HG03520 (cell line): ENCODE results near the gene NOCT.
"Not testable (repeated sequence)": the region's sequence is repeated elsewhere in the genome, so short reads cannot be mapped to it uniquely, and the experiment has no call there.

ENCODE experiments used
- ATAC-seq: cut with Tn5 transposase; IDR thresholded peaks from one replicate; pipeline ENCODE4 v1.9.1; 2021; ENCODE audit warnings: mild to moderate bottlenecking, moderate library complexity; ENCODE audit not compliant: unreplicated experiment

Gene NOCT, protein sequence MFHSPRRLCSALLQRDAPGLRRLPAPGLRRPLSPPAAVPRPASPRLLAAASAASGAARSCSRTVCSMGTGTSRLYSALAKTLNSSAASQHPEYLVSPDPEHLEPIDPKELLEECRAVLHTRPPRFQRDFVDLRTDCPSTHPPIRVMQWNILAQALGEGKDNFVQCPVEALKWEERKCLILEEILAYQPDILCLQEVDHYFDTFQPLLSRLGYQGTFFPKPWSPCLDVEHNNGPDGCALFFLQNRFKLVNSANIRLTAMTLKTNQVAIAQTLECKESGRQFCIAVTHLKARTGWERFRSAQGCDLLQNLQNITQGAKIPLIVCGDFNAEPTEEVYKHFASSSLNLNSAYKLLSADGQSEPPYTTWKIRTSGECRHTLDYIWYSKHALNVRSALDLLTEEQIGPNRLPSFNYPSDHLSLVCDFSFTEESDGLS

DNA sequence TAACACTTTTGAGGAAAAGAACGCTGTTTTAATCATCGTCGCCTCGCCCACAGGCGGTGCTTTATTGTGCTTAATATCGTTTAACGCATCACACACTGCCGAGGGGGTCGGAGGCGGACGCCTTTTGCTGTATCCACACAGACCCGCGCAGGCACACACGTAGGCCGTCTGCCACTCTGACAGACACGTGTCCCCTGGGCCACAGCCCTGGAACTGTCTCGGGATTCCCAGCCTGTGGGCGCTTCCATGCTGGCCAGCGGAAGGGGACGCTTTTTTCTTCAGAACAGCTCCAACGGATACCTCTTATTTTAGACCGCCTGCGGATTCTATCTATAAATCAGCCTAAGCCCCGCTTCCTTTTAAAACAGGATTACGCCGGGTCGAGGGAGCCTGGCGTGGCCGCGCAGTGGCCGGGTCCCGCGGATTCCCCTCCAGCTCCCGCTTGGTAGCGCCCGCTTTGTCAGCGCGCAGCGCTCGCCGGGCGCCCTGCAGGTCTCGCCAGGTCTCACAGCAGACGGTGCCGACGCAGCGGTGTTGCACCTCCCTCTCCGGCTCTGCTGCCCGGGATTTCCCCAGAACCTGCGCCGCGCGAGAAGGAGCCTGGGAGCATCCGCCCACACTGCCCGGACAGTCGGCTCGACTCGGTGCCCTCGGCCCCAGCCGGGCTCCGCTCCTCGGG lies at the start of gene NOCT:
Gene NOCT (plus strand): TSS at position 513 of the 679 bp plus-strand sequence. CDS start 201 bp downstream, outside the sequence.
- ATAC-seq: peak; percentile 93

DNA sequence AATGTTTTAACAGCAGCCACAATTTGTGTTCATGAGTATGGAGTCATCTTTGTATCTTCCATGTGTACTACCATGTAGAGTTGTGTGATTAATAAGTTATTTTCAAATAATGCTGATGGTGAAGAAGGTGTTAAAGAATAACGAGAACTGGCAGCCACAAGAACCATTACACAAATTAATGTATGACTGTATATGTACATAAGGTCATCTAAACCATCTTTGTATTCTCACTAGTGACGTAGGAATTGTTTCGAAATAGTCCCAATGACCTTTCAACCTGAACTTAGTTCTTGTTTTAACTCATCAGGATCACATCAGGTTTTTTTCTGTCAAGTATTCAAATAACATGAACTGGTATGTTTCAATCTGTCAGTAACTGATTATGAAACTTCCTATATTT lies 48.3 kb upstream of the NOCT start:
- peak; percentile 95 for ATAC-seq

DNA sequence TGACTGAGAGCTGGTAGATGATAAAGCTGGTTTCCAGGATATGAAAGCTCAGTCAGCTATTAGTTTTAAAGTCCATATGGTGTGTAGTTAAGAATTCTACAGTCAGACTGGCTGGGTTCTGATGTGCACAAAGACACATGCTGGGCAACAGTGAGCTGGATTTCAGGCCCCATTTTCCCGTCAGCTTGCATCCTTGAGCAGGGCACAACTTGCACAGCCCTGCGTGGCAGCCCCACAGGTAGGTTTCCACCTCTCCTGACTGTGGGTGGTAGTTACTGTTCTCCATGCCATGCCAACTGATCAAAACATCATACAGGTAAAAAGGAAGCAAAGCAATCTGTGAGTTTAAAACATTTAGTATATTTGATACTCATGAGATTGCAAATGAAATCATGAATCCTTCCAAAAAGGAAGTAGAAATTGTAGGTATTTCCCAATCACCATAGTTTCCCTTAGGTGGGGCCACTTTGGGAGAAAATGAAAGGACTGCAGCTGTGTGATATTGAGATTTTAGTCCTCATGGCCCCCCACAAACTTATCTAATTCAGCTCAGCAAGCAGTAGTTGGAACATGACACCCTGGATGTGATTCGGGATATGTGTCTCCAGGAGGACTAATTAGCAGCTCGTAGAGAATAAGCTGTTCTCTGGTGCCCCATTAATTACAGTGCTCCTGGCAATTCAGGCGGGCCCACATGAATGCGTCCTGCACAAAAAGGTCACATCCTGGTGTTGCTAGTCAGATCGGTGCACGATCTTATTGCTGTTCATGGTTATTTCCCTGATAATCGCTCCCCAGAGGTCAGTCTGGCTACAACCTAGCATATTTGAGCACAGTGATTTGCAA lies 42.4 kb upstream of the NOCT start:
- no peak for ATAC-seq

DNA sequence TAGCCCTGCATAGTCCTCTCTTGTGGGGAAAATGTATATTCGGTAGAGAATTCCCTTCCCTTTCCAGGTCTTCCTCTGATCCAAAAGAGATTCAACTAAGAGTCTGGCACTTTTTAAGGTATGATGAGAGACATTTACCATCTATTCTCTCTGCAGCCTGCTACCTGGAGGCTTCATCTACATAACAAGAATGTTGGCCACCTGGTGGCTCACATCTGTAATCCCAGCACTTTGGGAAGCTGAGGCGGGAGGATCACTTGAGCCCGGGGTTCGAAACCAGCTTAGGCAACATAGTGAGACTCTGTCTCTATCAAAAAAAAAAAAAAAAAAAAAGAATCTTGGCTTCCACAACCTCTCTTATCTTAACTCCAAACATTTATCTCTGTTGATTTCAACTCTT lies 40.4 kb upstream of the NOCT start:
- no peak for ATAC-seq

DNA sequence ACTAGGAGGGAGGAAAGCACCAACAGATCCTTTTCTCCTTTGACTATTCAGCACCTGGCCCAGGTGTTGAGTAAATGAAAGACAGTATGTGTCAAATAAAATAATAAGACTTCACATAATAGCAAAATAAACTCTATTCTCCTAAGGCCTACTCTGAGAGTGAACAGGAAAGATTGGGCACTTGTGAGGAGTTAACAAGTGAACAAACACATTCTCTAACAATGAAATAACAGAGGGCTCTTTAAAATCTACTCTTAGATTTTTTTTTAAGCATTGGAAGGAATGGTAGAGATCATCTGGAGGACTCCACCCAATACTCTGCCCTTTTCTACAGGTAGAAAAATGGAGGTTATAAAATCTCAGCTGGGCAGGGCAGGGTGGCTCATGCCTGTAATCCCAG lies 39.1 kb upstream of the NOCT start:
- no peak for ATAC-seq

DNA sequence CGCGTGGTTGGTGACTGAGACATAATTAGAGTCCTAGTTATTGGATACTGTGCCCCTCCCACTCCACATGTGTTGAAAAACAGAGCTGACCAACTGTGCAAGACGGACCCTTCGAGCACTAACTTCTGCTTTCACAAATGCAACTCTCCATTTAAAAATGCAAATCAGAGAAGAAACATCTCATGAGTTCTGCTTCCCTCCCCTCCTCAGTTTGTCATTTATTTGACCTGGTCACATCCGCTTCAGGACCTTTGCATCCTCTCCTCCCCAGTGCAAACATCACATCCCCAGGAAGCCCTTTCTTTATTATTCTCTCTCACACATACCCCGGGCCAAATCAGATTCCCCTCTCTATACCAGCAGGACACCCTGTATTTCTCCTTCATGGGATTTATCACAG lies 38.1 kb upstream of the NOCT start:
- ATAC-seq: peak; percentile 93

DNA sequence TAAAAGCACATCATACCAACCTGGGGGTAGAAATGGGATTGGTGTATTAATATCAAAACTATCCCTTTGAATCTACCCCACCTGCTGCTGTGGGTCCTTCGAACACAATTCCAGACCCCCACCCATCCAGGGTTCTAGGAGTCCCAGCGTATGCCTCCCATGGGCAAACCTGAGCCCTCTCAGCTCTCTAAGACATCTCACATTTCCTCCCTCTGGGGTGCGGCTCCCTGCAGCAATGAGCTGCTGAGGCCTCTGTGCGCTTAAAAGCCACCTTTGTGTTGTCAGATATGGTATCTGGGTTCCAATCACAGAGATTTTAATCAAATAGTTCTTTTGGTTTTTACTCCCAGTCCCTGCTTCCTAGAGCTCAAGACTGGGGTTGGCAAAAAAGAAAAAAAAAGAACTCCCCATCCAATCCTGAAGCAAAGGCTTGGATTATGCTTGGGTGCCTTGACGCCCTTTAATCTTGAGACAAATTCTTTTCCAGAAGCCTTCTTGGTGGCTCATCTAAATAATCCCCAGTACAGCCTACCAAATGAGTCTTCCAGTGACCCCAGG lies 37.5 kb upstream of the NOCT start:
- no peak for ATAC-seq

DNA sequence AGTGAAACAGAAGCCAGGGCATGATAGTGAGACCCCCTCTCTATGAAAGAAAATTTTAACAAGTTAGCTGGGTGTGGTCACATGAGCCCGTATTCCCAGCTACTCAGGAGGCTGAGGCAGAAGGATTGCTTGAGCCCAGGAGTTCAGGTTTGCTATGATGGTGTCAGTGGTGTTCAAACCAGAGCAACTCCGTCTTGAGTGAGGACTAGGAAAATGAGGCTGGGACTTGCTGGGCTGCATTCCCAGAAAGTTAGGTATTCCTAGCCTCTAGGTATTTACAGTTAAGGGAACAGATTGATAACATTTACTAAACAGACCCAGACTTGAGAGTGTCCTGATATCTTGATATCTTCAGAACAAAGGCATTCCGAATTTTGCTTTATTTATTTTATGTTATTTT lies 37.0 kb upstream of the NOCT start:
- ATAC-seq: no peak

DNA sequence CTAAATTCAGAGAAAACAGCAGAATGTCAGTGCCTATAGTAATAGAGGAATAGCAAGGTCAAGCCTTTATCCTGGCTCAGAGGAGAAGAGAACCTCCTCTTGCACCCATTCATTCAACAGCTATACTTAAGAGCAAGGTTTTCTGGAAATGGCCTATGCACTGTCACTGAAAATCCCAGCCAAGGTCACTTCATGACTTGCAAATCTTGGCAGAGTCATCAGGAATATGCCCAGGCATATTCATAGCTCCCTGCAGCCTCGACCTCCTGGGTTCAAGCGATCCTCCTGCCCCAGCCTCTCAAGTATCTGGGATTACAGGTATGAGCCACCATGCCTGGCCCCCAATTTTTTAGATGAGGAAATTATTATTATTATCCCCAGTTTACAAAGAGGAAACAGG lies 35.8 kb upstream of the NOCT start:
- ATAC-seq: no peak

DNA sequence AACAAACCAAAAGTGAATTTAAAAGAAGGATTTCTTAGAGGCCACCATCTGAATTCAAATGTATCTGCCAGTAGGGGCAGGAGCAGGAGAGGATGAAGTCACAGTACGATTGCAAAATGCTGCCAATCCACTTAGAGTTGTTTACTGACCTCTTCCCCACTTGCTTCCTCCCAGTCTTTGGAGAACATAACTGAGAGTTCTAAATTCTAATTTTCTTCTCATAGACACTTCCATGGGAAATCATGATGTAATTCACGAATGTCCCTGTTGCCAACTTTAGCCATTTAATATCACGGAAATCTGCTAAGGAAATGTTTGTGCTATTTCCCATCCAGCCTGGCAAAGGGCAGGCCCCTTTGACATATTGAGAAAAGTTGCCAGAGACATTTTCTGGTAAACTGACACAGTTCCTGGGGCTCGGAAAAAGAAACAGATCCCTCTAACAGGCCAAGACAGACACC lies 33.6 kb upstream of the NOCT start:
- no peak for ATAC-seq

DNA sequence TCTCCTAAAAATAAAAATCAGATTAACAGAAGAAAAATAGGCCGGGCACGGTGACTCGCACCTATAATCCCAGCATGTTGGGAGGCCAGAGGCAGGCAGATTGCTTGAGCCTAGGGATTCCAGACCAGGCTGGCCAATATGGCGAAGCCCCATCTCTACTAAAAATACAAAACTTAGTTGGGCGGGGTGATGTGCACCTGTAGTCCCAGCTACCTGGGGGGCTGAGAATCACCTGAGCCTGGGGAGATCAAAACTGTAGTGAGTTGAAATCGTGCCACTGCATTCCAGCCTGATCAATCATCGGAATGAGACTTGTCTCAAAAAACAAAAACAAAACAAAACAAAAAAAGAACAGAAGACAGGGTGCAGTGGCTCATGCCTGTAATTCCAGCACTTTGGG lies 32.8 kb upstream of the NOCT start:
- ATAC-seq: no peak

DNA sequence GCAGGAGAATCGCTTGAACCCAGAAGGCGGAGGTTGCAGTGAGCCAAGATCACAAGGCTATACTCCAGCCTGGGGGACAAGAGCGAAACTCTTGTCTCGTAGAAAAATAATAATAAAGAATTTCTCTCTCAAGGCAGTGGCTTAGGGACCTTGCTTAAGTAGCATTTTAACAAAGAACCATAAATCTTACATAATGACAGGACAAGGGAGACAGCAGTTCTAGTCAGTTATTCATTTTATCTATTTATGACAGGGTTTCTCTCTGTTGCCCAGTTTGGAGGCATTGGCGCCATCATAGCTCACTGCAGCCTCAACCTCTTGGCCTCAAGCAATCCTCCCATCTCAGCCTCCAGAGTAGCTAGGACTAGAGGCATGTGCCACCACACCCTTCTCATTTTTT lies 31.9 kb upstream of the NOCT start:
- no peak for ATAC-seq

DNA sequence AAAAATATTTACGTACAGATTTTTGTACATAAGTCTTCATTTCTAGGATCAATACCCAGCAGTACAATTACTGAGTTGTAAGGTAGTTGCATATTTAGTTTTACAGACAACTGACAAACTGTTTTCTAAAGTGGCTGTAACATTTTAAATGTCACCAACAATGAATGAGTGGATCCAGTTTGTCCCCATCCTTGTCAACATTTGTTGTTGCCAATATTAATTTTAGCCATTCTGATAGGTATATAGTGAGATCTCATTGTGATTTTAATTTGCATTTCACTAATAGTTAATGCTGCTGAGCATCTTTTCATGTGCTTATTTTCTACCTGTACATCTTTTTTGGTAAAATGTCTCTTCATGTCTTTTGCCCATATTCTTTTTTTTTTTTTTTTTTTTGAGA lies 30.9 kb upstream of the NOCT start:
- no peak for ATAC-seq

DNA sequence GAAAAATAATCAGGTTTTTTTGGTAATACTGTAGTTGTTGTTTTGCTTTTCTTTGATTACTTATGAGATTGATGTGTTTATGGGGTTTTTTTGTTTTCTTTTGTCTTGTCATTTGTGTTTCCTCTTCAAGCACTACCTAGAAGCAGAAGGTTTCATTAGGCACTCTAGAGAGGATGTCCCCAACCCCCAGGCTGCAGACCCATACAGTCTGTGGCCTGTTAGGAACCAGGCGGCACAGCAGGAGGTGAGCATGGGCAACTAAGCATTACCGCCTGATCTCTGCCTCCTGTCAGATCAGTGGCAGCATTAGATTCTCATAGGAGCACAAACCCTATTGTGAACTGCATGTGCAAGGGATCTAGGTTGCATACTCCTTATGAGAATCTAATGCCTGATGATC lies 22.9 kb upstream of the NOCT start:
- ATAC-seq: no peak

DNA sequence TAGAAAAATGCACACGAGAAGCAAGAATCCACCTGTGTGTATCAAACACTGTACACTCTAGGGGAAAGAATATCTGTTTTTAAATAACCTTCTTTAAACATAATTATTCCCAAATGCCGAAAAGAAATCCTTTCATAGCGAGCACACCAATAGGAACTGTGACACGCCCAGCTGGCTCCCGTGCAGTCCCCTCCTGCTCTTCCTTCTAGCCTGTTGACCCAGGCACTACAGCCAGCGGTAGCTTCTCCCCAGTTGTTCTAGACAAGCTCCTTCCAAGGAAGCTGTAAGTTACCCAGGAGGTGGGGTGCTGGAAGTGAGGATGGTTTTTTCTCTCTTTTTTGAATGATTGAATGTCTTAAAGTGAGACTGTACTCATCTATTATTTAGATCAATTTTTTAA lies 19.5 kb upstream of the NOCT start:
- no peak for ATAC-seq

DNA sequence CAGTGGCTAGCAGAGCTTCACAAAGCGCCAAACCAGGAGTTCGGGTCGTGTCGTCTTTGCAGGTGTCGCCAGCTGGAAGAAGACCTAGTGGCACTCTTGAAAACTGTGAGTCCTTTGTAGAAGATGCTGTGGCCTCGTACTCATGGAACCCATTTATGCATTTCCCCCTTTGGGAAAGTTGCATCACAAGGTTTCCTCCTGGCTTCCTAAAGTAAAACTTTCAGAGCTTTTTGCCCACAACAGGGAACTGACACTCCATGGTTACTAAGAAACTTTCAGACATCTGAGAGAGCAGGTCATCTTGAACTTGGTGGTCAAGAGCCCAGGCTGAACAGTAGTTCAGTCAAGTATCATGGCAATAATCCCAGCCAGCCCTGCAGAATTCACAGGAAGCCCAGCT lies 15.9 kb upstream of the NOCT start:
- no peak for ATAC-seq

DNA sequence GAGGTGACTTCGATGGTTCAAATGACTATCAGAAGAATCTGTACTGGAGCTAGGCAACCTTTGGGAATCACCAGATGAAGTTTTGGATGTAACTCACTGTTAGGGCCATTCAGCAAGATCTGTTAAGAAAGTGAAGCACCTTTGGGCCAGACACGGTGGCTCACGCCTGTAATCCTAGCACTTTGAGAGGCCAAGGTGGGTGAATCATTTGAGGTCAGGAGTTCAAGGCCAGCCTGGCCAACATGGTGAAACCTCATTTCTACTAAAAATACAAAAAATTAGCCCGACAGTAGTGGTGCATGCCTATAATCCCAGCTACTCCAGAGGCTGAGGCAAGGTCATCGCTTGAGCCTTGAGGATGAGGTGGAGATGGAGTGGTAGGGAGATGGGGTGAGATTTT lies 15.4 kb upstream of the NOCT start:
- not testable (repeated sequence) for ATAC-seq

DNA sequence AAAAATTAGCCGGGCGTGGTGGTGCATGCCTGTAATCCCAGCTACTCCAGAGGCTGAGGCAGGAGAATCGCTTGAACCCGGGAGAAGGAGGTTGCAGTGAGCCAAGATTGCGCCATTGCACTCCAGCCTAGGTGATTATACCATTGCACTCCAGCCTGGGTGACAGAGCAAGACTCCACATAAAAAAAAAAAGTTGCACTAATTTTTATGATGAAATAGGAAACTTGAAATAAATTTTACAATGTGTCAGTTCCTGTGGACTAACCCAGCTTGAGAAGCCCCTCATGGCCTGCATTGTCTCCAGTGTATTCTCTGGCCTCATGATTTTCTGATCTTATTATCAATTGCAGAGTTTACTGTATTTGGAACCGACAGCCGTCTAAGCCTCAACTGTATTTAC lies 14.2 kb upstream of the NOCT start:
- not testable (repeated sequence) for ATAC-seq

DNA sequence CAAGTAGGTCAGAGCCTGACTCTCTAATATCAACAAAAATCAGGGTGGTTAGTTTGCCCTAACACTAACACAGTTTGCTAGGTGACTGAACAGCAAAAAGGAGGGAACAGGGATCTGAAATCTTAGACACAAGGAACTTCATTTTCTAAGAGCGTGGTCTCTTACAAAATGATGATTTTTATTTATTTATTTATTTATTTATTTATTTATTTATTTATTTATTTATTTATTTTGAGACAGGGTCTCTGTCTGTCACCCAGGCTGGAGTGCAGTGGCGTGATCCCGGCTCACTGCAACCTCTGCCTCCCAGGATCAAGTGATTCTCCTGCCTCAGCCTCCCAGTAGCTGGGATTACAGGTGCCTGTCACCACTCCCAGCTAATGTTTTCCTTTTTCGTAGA lies 11.9 kb upstream of the NOCT start:
- ATAC-seq: not testable (repeated sequence)

DNA sequence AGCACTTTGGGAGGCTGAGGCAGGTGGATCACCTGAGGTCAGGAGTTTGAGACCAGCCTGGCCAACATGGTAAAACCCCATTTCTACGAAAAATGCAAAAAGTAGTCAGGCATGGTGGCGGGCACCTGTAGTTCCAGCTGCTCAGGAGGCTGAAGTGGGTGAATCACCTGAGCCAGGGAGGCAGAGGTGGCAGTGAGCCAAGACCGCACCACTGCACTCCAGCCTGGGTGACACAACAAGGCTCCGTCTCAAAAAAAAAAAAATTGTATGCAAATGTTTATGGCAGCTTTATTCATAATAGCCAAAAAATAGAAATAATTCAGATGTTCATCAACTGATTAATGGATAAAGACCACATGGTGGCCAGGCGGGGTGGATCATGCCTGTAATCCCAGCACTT lies 9.8 kb upstream of the NOCT start:
- no peak for ATAC-seq

DNA sequence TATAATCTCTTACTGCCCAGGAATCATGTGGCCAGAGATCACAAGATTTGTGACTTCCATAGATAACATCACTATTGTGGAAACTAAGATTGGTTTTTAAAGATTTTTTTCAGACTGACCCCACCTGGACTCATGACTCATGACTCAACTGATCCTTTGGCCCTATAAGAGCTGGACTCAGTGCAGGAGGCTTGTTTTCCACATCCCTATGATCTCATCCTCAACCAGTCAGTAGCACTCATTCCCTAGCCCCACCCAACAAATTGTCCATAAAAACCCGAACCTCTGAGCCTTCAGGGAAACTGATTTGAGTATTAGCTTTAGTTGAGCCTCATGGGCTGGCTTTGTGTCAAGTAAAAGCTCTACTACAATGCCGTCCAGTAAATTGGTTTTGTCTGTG lies 7.9 kb upstream of the NOCT start:
- no peak for ATAC-seq
